ENCODE results near the gene PSMD14. TPM values are rescaled to one million over a fixed set of nuclear protein-coding genes. Genes with fewer than 3 reads are reported as not detected.

PSMD14 gene
- total RNA-seq, 2 experiments from 2014 or later = 70.9 to 72.9 TPM

DNA sequence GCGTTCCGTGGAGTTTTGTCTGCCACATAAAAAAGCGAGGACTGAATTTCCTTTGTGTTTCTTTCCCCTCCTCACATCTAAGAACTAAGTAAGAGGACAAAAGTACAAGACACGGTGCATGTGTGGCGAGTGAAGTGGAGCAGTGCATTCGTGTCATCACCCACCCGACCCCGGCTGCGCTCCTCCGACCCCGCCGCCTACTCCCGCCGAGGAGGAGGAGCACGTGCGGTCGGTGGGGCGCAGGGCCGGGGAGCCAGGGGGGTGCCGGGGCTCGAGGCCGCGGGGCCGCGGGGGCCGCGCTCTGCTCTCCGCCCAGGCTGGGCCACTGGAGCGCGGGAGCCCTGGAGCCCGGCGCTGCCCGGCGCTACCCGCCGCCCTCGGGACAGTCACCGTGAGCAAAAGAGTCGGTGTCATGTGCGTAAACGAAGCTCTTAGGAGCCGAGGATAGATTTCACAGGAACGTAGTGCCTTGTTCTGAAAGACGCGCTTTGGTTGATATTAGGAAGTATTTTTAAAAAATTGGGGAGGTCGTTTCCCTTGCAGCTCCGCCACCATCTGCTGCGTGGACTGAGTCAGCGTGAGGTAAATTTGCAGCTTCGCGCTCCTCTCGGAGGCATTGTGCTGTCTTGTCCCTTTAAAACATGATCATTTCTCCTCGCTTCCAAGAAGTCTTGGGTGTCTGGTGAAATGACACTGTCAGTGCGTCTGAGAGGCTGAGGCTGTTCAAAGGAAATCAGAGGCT is 118.9 kb downstream of the PSMD14 start:
- peak overlapping the region; percentile 10 for H3K27ac Mint-ChIP-seq
- POLR2A ChIA-PET = no interaction called here

DNA sequence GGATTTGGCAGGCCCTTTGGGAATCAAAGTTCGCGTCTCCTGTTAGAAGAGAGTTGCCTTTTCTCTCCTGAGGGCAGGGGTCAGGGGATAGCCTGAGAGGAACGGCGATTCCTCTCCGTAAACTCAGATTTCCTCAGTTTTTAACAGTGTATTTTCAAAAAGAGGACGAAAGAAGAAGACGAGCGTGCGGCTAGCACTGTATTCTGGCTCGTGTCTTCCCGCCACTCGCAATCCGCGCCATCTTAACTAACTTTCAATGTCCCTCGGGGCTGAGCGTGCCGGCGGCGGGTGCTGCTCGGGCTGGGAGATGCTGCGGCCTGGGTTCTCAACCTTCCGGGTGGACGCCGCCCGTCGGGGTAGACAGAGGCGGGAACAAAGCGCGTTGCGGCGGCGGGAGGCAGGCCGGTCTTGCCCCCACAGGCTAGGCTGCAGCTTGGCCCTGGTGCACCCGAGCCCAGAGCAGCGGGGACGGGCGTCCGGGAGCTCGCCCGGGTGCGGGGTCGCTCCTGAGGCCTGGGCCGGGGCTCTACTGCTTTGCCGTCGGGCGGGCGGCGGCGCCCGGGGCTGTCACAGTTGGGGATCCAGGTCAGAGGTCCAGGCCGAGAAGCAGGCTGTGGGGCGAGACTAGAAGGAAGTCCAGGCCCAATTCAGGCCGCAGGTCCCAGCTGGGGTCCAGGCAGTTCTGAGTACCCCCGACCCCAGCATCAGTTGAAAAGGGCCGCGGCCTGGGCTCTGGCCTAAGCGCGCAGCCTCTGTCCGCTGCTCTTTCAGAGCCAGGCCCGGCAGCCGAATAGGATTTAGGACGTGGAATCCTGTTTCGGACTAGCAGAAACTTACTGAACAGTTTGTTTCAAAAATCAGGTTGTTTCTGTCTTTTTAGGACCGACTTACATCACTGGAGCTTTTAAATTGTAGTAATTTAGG is 119.7 kb downstream of the PSMD14 start:
- no peak overlapping the region for H3K27ac Mint-ChIP-seq
- ChIA-PET CTCF (no interaction called here), POLR2A (interaction anchor here (0.7 to 0.8 kb wide), 2 partner anchors 9 to 120 kb away, joined by 3 to 4 read pairs; partner anchors contain the start of gene PSMD14)
- peak overlapping the region; percentile 54 for H3K4me3 Mint-ChIP-seq
- no peaks in the 10 kb centered on the region for H3K9me3 Mint-ChIP-seq
- peaks cover 28% of the 10 kb centered on the region for H3K4me1 Mint-ChIP-seq
- DNase-seq = no peak
- H3K27me3 Mint-ChIP-seq = peaks cover 76% of the 10 kb centered on the region
- peaks cover 18% of the 10 kb centered on the region for H3K36me3 Mint-ChIP-seq (ENCODE audit: low read depth)

More for the DNA sequence above, 118.9 kb downstream of the PSMD14 start:
- peak; percentile 23 for DNase-seq
- Mint-ChIP-seq H3K4me1 (peaks cover 32% of the 10 kb centered on the region), H3K36me3 (ENCODE audit: low read depth) (peaks cover 18% of the 10 kb centered on the region), H3K4me3 (peak overlapping the region; percentile 54), H3K9me3 (no peaks in the 10 kb centered on the region), H3K27me3 (peaks cover 79% of the 10 kb centered on the region)
- CTCF ChIA-PET = no interaction called here

DNA sequence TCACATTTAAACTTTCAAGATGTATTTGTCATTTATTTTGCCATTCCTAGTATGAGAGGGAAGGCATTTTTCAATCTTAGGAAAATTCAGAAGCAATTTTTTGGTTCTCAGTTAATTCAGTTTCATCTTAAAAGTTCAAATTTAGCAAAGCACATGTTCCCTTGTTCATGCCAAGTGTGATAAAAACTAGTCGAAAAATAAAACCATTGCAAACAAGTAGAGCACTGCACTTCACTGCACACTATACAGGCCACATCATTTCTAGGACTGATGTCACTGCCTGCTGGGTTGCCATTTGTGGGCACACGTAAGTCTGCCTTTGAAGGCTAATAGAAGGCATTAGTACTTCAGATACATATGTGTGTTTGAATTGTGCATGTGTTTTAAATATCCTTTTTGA is 122.2 kb downstream of the PSMD14 start:
- Mint-ChIP-seq H3K4me3 (no peak overlapping the region), H3K36me3 (ENCODE audit: low read depth) (peaks cover 13% of the 10 kb centered on the region), H3K4me1 (peaks cover 15% of the 10 kb centered on the region), H3K9me3 (no peaks in the 10 kb centered on the region), H3K27ac (no peak overlapping the region), H3K27me3 (peaks cover 72% of the 10 kb centered on the region)
- ChIA-PET CTCF (no interaction called here), POLR2A (no interaction called here)
- DNase-seq = no peak

DNA sequence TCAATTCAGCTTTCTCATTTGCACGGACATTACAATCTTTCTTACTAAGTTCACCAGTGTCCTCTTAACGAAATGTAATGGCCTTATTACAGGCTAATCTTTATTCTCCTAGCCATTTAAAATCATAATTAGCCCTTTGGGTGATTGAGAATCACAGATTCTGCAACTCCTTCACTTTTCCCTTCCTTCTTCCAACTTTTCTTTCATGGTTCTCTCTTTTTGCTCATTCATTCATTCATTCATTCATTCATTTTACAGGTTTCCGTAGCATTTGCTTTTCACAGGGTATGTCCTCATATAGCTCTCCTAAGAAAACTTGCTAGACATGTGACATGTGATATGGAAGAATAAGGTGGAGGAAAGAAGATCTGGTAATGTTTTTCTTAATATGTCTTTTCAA is 123.9 kb downstream of the PSMD14 start:
- no peak overlapping the region for H3K4me3 Mint-ChIP-seq
- CTCF ChIA-PET = no interaction called here
- H3K27ac Mint-ChIP-seq = no peak overlapping the region
- H3K4me1 Mint-ChIP-seq = peaks cover 7% of the 10 kb centered on the region
- peaks cover 66% of the 10 kb centered on the region for H3K27me3 Mint-ChIP-seq
- H3K9me3 Mint-ChIP-seq = no peaks in the 10 kb centered on the region
- DNase-seq = no peak
- POLR2A ChIA-PET = no interaction called here
- H3K36me3 Mint-ChIP-seq (ENCODE audit: low read depth) = peaks cover 7% of the 10 kb centered on the region

DNA sequence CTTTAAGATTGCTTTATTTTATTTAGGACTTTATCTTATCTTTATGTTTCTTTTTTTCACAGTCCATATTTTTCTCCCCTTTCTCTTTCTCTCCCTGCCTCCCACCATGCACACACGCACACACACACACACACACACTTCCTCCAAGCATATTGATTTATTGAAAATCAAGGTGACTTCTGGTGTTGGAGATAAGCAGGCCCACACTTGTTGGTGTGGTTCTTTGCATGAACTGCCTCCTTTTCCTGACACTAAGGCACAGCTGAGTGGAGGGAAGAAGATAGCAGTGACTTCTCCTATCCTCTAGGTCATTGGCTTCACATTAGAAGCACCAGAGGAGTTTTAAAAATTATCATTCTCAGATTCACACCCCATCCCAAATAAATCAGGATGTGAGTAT is 125.9 kb downstream of the PSMD14 start:
- H3K27ac Mint-ChIP-seq = no peak overlapping the region
- H3K4me3 Mint-ChIP-seq = no peak overlapping the region
- ChIA-PET CTCF (no interaction called here), POLR2A (no interaction called here)
- peaks cover 58% of the 10 kb centered on the region for H3K27me3 Mint-ChIP-seq
- no peaks in the 10 kb centered on the region for H3K9me3 Mint-ChIP-seq
- DNase-seq = no peak
- H3K4me1 Mint-ChIP-seq = no peaks in the 10 kb centered on the region
- H3K36me3 Mint-ChIP-seq (ENCODE audit: low read depth) = no peaks in the 10 kb centered on the region

DNA sequence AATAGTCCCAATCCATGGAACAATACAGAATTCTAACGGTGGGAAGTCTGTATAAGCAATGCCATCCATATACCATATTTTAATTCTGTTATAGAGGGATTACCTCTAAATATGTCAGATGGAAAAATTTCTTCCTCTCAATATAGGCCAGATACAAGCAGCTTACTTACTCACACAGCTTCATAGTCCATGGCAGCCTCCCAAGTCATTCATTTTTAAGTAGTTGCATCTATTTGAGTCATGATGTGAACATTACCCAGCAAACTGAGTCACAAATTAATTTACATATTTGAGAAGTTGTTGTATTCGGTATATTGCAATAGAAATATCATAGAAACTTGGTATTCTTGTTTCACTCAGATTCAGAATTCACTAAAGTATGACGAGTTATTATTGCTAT is 128.2 kb downstream of the PSMD14 start:
- Mint-ChIP-seq H3K4me3 (no peak overlapping the region), H3K4me1 (no peaks in the 10 kb centered on the region), H3K27ac (no peak overlapping the region), H3K9me3 (no peaks in the 10 kb centered on the region), H3K36me3 (ENCODE audit: low read depth) (no peaks in the 10 kb centered on the region), H3K27me3 (peaks cover 50% of the 10 kb centered on the region)
- CTCF ChIA-PET = no interaction called here
- POLR2A ChIA-PET = no interaction called here
- DNase-seq = no peak

DNA sequence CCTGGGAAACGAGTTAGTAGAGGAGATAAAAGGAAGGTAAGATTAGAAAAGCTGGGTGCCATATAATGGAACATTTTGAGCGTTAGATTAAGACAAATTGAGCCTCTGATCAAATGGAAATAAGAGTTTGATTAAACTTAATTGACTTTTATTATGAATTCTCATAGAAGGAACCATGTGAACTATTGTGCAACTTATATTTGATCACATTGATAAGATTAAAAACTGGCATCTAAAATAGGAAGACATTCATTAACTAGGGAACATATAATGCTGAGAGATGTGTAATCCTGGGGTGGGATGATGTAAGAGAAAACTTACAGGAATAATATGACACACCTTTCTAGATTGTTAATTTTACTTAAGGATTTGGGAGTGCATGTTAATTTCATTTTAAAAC is 130.4 kb downstream of the PSMD14 start:
- H3K9me3 Mint-ChIP-seq = no peaks in the 10 kb centered on the region
- peaks cover 51% of the 10 kb centered on the region for H3K27me3 Mint-ChIP-seq
- H3K4me3 Mint-ChIP-seq = no peak overlapping the region
- no peaks in the 10 kb centered on the region for H3K36me3 Mint-ChIP-seq (ENCODE audit: low read depth)
- POLR2A ChIA-PET = no interaction called here
- no peaks in the 10 kb centered on the region for H3K4me1 Mint-ChIP-seq
- CTCF ChIA-PET = no interaction called here
- H3K27ac Mint-ChIP-seq = no peak overlapping the region
- no peak for DNase-seq

DNA sequence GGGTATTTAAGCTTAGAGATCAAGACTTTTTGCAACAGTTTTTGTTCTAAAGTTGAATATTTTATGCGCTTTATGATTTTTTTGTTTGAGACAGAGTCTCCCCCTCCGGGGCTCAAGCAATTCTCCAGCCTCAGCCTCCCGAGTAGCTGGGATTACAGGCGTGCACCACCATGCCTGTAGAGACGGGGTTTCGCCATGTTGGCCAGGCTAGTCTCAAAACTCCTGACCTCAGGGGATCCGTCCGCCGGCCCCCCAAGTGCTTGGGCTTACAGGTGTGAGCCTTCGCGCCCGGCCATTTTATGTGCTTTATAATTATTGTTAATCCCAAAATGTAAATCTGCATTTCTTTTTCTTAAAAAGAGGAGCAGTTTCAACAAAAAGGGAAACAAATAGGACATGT is 136.9 kb downstream of the PSMD14 start:
- Mint-ChIP-seq H3K27ac (no peak overlapping the region), H3K4me3 (no peak overlapping the region), H3K36me3 (ENCODE audit: low read depth) (no peaks in the 10 kb centered on the region), H3K9me3 (no peaks in the 10 kb centered on the region), H3K4me1 (no peaks in the 10 kb centered on the region), H3K27me3 (peaks cover 34% of the 10 kb centered on the region)
- no peak for DNase-seq
- CTCF ChIA-PET = no interaction called here
- POLR2A ChIA-PET = no interaction called here

DNA sequence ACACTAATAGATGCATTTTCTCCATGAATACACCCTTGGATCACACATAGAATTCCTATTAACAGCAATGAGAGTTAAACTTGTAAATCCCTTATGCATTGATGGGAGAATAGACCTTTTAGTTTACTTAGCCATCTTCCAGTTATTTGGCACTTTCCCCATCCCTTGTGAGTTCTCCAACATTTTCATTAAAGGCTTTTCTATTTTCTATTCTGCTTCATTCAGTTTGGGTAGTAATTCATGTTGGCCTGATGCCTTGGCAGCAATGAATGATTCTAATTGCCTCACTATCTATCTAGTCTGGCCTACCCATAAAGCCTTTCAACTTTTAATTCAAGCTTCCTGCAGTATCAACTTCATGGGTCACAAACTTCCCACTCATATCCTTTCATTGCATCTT is 140.2 kb downstream of the PSMD14 start:
- ChIA-PET CTCF (no interaction called here), POLR2A (no interaction called here)
- no peaks in the 10 kb centered on the region for H3K9me3 Mint-ChIP-seq
- H3K27me3 Mint-ChIP-seq = peaks cover 18% of the 10 kb centered on the region
- no peaks in the 10 kb centered on the region for H3K4me1 Mint-ChIP-seq
- H3K4me3 Mint-ChIP-seq = no peak overlapping the region
- DNase-seq = no peak
- H3K27ac Mint-ChIP-seq = no peak overlapping the region
- H3K36me3 Mint-ChIP-seq (ENCODE audit: low read depth) = no peaks in the 10 kb centered on the region

Other genes with a start within 250 kb of the PSMD14 start
- gene TANK, start 148.0 kb upstream of the PSMD14 start, total RNA-seq = 100 to 1,000 TPM; 118 to 126 TPM
- gene TBR1, start 107.9 kb downstream of the PSMD14 start, total RNA-seq = not detected